ENCODE results near the gene PIK3R4. TPM values are rescaled to one million over a fixed set of nuclear protein-coding genes. Genes with fewer than 3 reads are reported as not detected.

The PIK3R4 gene
- total RNA-seq: 10 to 100 TPM; 24.4 to 25.9 TPM

- peak; percentile 98 for DNase-seq (ENCODE audit: low spot score)
- Histone ChIP-seq H3K4me3 (peak within 1 kb of the TSS; percentile 78 to 88), H3K36me3 (peaks cover 15% of the 10 kb centered on the region), H3K27me3 (no peaks in the 10 kb centered on the region), H3K4me1 (peaks cover 0 to 49% of the 10 kb centered on the region in 2 donors), H3K9me3 (no peaks in the 10 kb centered on the region), H3K27ac (peak within 1 kb of the TSS; percentile 84 to 92)
- TF ChIP-seq, protein P1, sequence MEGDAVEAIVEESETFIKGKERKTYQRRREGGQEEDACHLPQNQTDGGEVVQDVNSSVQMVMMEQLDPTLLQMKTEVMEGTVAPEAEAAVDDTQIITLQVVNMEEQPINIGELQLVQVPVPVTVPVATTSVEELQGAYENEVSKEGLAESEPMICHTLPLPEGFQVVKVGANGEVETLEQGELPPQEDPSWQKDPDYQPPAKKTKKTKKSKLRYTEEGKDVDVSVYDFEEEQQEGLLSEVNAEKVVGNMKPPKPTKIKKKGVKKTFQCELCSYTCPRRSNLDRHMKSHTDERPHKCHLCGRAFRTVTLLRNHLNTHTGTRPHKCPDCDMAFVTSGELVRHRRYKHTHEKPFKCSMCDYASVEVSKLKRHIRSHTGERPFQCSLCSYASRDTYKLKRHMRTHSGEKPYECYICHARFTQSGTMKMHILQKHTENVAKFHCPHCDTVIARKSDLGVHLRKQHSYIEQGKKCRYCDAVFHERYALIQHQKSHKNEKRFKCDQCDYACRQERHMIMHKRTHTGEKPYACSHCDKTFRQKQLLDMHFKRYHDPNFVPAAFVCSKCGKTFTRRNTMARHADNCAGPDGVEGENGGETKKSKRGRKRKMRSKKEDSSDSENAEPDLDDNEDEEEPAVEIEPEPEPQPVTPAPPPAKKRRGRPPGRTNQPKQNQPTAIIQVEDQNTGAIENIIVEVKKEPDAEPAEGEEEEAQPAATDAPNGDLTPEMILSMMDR (IDR thresholded peaks at IDR 0.05): no peak
Observed at GRCh38 chr3:130746246-130747039, at the start of gene PIK3R4. PIK3R4 (minus strand) TSS chr3:130746829; CDS start chr3:130745218, 1,611 bp downstream.

- H3K36me3 ChIP-seq: no peaks in the 10 kb centered on the region
- no peaks in the 10 kb centered on the region for H3K9me3 ChIP-seq
- DNase-seq (ENCODE audit: low spot score): no peak
- H3K4me1 ChIP-seq: no peaks in the 10 kb centered on the region
- H3K27me3 ChIP-seq: no peaks in the 10 kb centered on the region
- no peak overlapping the region for H3K27ac ChIP-seq
- H3K4me3 ChIP-seq: no peak overlapping the region
- TF ChIP-seq, protein P1 (IDR thresholded peaks at IDR 0.05): no peak
Observed at GRCh38 chr3:130795396-130795795, 48.8 kb upstream of the PIK3R4 start.

DNA sequence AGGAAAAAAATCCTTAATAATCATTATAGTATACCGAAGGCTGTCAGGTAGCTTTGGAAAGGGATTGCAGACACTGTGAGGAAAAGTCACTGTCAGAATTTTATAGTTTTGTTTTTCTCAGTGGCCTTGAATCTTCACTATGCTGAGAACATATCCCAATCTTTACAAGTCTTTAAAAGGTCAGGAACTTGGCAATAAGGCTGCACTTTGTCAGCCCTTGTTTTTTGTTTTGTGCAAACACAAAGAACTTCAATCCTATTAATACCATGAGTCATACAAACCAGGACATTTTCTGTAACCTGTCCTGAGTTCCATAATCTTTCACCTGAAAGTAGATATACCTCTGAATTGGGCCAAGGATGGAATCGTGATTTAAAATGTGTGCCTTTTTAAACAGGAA is 45.6 kb upstream of the PIK3R4 start:
- no peaks in the 10 kb centered on the region for H3K4me1 ChIP-seq
- TF ChIP-seq, protein P1 (IDR thresholded peaks at IDR 0.05): no peak
- DNase-seq (ENCODE audit: low spot score): no peak
- H3K27me3 ChIP-seq: no peaks in the 10 kb centered on the region
- H3K9me3 ChIP-seq: no peaks in the 10 kb centered on the region
- H3K27ac ChIP-seq: no peak overlapping the region
- H3K36me3 ChIP-seq: no peaks in the 10 kb centered on the region
- H3K4me3 ChIP-seq: no peak overlapping the region

DNA sequence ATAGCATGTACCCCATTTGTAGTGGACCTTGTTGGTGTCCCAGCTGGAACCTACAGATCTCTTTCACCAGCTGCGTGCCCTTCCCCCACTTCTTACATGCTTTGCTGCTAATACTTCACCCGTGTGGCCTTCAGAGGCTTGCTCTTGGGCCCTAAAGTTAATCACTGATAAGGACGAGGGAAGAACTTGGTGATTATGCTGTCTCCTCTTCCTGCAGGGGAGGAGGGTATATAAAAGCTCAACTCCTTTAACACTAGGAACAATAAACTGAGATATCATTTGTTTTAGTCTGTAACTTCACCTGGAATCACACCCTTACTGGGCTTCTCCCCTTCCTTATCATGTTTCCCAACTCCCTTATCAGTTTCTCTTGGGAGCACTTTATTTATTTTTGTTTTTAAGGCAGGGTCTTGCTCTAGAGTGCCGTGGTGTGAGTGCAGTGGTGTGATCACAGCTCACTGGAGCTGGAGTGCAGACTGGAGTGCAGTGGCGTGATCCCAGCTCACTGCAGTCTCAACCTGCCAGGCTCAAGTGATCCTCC is 43.2 kb upstream of the PIK3R4 start:
- no peak overlapping the region for H3K27ac ChIP-seq
- no peaks in the 10 kb centered on the region for H3K27me3 ChIP-seq
- no peaks in the 10 kb centered on the region for H3K9me3 ChIP-seq
- no peaks in the 10 kb centered on the region for H3K36me3 ChIP-seq
- H3K4me1 ChIP-seq: no peaks in the 10 kb centered on the region
- TF ChIP-seq, protein P1 (IDR thresholded peaks at IDR 0.05): no peak
- DNase-seq (ENCODE audit: low spot score): no peak
- H3K4me3 ChIP-seq: no peak overlapping the region

DNA sequence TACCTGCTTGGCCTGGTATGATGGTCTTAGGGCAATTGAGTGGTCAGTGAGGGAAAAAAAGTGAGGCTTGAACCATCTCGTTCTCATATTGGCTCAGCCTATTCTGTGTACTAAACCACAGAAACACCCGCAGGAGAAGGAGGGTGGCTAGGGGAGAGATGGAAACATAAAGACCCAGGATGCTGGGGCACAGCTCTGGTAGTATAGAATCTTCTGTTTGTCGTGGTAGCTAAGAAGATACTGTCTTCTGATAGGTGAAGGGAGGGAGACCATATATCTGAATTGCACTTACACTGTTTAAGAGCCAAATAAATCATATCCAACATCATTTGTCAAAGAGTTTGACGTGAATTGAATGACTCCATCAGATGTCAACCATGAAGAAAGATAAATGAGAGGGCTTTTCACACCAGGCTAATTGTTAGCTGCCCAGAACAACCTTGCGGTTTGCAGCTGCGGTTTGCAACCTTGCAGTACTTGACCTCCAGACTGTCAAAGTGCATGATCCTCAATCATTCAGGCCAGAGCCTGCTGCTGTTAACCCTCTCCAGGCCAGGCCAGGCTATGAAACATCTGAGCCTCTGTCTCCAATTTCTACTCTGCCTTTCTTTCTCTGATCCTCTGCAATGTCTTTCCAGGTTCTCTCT is 40.9 kb upstream of the PIK3R4 start:
- no peaks in the 10 kb centered on the region for H3K4me1 ChIP-seq
- H3K27ac ChIP-seq: no peak overlapping the region
- TF ChIP-seq, protein P1 (IDR thresholded peaks at IDR 0.05): no peak
- H3K27me3 ChIP-seq: no peaks in the 10 kb centered on the region
- DNase-seq (ENCODE audit: low spot score): no peak
- H3K9me3 ChIP-seq: no peaks in the 10 kb centered on the region
- no peak overlapping the region for H3K4me3 ChIP-seq
- H3K36me3 ChIP-seq: no peaks in the 10 kb centered on the region
